CD4-positive, alpha-beta T cell treated with Interleukin-6 for 4 hours (primary cell): ENCODE results near the gene PRKAG3.
"Not testable (repeated sequence)": the region's sequence is repeated elsewhere in the genome, so short reads cannot be mapped to it uniquely, and the experiment has no call there.

Experiments used
- DNase-seq: peaks from one replicate; pipeline ENCODE4 v3.0.0-alpha.2; 2020; ENCODE audit warnings: mixed read lengths

The PRKAG3 gene

GRCh38 chr2:218780046-218780445 is 51.6 kb downstream of the PRKAG3 start:
- no peak for DNase-seq

DNA sequence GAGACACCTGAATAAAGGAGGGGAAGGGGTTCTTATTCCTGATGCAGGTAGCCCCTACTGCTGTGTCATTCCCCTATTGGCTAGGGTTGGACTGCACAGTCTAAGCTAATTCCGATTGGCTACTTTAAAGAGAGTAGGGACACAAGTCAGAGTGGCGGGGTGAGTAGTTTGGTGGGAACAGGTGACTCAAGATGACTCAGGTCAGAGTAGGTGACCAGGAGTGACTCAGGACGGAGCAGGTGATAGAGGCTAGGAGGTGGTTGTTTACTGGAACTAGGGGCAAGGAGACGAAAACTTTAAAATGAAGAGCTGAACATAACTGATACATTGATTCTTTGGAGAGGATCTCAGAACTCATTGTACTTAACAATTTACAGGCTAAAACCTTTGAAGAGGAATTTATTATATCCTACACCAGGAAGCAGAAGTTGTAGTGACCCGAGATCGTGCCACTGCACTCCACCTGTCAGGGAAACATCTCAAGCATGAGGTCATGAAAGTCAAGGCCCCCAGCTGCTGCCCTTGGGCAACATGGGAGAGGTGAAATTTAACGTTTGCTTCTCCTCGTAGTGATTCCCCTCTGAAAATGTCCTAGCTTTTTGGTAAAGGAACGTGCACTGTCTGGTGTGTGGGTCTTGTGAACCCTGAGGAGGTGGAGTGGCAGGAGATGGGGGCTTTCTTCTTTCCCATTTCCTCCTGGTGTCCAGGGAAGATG is 54.2 kb downstream of the PRKAG3 start:
- no peak for DNase-seq

GRCh38 chr2:218776488-218776887 is 55.1 kb downstream of the PRKAG3 start:
- DNase-seq, result no peak

DNA sequence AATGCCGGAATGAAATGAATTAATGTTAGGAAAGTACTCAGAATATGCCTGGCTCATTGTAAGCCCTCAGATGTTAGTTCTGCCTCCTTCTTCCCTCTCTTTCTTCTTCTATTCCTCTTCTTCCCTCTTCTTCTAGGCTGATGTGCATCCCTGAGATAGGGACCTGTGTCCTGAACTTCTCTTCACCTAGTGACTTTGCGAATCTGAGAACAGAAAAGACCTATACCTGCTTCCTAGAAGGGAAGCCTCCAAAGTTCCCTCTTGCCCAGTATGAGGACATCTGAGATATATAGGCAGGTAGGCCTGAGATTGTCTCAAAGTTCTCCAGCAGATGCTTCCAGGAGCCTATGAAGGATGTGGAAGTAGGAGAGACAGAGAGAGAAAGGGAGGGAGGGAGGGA is 57.7 kb downstream of the PRKAG3 start:
- no peak for DNase-seq

GRCh38 chr2:218772759-218773158 is 58.8 kb downstream of the PRKAG3 start:
- not testable (repeated sequence) for DNase-seq
